HG03066 (cell line): ENCODE data around the gene GLUD1.
"Not testable (repeated sequence)": the region's sequence is repeated elsewhere in the genome, so short reads cannot be mapped to it uniquely, and the experiment has no call there.

Source experiments
- ATAC-seq: cut with Tn5 transposase; IDR thresholded peaks from one replicate; pipeline ENCODE4 v1.9.1; 2021; ENCODE audit warnings: low read depth; ENCODE audit not compliant: unreplicated experiment

Gene GLUD1

DNA sequence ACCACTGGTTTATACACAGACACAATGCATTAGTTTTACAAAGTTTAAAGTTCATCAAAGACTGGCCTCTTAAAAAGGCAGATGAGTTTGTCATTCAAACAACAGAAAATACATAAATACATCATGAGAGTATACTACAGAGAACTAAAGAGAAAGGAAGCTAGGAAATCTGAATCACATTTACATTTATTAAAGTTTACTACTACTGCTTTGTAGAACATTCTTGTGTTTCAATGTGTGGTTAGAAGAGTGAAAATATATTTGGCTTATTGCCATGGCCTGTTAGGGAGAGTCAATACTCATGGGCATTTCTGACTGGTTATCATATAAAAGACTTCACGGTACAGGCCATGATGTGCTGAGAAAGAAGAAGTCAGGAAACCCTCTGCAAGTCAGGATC is 87.5 kb downstream of the GLUD1 start:
- not testable (repeated sequence) for ATAC-seq

- ATAC-seq, result no peak
Observed at GRCh38 chr10:87000491-87000890, 94.2 kb downstream of the GLUD1 start.
